ENCODE measurements around the gene FOXO3.
A peak's percentile ranks its signal among the peaks of the same experiment; 100 is the strongest.

FOXO3 gene

DNA sequence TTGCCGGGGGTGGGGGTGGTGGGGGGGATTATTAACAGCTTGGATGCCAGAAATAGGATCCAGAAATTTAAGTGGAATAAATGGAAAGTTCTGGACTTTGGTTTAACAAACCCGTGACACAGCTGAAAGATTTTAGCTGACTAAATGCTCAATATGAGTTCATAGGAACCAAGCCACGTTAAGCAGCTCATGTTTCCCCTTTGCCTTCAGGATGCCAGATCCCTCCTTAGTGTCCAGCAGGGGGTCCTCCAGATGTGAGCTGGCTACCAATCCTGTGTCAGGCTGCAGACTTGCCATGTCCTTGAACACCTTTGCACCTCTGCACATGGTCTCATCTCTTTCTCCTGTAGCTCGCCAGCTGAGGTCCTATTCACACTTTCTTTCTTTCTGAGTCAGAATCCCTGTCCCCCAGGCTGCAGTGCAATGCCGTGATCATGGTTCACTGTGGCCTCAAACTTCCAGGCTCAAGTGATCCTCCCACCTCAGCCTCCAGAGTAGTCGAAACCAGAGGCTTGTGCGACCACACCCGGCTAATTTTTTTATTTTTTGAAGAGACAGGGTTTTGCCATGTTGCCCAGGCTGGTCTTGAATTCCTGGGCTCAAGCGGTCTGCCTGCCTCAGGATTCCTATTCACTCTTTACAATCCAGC, 154.2 kb downstream of the FOXO3 start:
- DNase-seq (ENCODE audit: low read depth) = no peak

DNA sequence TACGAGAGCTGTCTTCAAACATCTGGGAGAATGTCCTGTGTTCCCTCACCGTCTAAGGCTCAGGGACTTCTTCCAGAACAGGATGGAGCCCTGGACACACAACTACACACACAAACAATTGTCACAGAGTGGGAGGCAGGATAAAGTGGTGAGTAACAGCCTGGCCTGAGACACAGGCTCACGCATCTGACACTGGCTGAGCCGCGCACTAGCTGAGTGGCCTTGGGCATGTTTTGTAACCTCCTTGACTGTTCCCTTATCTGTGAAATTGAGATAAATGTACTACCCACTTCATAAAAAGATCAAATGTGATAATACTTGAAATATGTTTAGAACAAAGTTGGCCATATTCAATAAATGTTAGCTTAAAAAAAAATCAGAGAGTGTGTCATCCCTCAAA, 155.1 kb downstream of the FOXO3 start:
- DNase-seq (ENCODE audit: low read depth) = no peak

GRCh38 chr6:108716801-108717791, 156.4 kb downstream of the FOXO3 start:
- no peak for DNase-seq (ENCODE audit: low read depth)

- no peak for DNase-seq (ENCODE audit: low read depth)
These were observed 158.8 kb downstream of the FOXO3 start for GRCh38 chr6:108719477-108719876.

GRCh38 chr6:108720827-108721226, 160.1 kb downstream of the FOXO3 start:
- no peak for DNase-seq (ENCODE audit: low read depth)

DNA sequence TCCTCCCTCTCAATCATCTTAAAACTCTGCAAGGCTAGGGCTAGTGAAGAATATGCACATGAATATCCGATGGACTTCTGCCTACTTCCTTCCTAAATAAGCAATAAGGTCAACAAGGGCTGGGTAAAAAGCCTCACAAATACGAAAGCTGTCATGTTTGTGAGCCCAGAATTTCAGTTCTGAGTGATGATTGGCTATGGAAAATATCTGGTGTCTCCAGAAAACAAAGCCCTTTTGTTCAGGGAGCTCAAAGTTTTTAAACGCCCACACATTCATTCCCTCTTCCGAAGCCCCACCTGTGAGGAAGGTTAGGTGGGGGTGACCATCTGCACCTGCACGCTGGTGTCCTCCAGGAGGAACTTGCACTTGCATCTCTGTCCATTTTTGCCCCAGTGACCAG, 160.6 kb downstream of the FOXO3 start:
- DNase-seq (ENCODE audit: low read depth) = no peak

DNA sequence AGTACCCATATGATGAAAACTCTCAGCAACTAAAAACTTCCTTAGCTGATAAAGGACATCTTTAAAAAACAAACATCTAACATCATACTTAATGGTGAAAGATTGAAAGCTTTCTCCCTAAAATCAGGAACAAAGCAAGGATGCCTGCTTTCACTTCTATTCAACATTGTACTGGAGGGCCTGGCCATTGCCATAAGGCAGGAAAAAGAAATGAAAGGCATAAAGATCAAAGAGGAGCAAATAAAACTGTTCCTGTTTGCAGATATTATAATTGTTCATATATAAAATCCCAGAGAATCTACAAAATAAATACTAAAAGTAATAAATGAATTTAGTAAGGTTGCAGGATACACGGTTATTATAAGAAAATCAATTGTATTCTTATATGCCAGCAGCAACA, 162.9 kb downstream of the FOXO3 start:
- DNase-seq (ENCODE audit: low read depth) = no peak

DNA sequence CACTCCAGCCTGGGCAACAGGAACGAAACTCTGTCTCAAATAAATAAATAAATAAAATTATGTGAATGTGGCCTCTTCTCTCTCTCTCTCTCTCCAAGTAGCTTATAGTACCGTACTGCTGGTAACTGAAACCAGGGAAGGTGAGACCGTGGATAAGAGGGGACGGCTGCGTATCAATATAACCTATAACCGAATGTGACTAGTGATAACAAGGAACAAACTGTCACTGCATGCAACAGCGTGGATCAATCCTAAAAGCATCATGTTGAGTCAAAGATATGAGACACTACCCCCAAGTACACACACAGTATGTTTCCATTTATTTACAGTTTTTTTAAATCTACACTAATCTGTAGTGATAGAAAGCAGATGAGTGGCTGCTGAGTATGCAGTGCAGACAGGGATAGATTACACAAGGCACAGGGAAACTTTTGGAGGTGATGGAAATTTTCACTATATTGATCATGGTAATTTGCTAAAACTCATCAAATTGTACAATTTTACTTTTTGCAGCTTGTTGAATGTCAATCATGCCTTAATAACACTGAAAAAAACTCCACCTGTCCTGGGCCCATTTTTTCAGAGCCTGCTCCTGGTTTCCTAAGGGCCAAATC, 166.1 kb downstream of the FOXO3 start:
- no peak for DNase-seq (ENCODE audit: low read depth)

DNA sequence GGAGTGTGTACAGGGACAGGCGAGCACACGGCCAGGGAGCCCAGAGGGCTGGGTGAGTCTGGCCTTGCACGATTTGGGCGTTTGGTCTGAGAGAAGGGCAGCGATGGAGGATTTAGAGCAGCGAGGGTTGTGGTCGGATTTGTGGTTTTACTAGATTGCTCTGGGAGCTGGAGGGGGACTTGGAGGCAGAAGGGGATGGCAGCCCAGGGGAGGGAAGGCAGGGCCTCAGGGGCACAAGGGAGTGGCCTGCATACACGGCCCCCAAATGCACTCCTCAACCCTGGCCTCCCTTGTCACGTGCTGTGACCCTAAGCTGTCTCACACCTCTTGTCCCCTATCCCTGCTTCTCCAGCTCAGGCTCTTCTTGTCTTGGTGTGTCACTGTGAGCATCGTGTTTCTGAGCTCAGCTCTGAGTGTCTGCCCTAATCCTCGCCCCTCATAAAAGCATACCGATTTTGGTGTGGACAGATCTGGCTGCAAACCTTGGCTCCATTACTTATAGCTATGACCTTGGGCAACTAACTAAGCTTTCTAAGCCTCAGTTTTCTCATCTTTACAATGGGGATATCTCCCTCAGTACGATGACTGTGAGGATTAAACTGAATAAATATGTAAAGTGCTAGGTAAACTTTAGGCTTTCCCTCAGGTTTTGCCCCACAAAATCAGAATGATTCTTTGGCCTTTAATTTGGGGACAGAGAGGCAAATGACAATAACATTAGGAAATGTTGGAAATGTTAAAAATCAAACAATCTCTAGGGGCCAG, 167.4 kb downstream of the FOXO3 start:
- no peak for DNase-seq (ENCODE audit: low read depth)

DNA sequence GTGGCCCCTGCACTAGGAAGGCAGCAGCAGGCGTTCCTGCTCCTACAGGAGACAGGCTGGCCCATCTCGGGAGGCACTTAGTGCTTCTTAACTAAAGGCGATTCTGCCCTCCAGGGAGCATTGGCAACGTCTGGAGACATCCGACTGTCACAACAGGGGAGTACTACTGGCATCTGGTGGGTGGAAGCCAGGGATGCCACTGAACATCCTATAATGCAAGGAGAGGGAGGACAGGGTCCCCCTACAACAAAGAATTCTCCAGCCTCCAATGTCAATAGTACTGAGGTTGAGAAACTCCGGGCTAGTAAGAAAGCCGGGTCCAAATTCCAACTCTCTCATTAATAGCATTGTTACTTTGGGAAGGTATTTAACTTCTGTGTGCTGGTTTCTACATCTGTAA, 168.1 kb downstream of the FOXO3 start:
- no peak for DNase-seq (ENCODE audit: low read depth)

DNA sequence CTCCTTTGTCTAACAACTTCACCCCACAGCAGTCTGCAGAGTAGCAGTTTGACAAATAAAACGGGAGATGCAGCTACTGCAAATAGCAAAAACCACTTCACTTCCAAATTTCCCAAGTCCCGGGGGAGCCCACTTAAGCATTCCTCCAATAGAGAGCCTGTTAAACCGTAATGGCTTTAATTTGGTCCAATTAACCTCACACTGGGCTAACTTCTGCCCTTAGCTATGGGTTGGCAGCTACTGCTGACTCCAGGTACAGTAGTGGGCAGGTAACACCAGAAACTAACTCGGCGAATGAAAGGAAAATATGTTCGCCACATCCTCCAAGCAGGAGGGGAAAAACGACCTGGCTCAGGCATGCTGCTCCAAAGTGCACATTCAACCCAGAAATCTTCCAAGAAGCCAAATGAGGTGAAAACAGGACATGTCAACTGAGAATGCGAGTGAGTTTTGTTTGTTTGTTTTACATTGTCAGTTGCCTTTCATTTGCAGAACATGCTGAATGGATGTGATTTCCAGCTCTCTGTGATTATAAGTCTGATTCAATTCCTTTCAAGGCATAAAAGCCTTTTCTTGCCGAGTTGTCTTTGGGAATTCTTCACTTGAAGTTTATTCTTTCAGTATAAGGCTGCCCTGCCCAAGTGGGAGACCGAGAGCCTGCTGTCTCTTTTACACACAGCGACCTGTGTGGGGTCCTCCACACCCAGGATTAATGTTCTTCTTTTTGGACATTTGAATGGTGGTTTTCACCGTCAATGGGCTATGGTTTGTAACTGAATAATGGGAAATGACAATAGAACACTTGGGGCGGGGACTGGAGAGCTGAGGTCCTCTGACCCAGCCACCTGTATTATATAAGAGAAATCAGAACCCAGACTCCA, 170.2 kb downstream of the FOXO3 start:
- DNase-seq (ENCODE audit: low read depth) = no peak

GRCh38 chr6:108732091-108732870, 171.6 kb downstream of the FOXO3 start:
- DNase-seq (ENCODE audit: low read depth) = peak; percentile 35

GRCh38 chr6:108733051-108733450, 172.3 kb downstream of the FOXO3 start:
- no peak for DNase-seq (ENCODE audit: low read depth)

GRCh38 chr6:108733706-108734265, 173.1 kb downstream of the FOXO3 start:
- no peak for DNase-seq (ENCODE audit: low read depth)

Data from GM04503 (cell line).